Measurements from ENCODE around the gene GAGE12J.

GAGE12J gene

DNA sequence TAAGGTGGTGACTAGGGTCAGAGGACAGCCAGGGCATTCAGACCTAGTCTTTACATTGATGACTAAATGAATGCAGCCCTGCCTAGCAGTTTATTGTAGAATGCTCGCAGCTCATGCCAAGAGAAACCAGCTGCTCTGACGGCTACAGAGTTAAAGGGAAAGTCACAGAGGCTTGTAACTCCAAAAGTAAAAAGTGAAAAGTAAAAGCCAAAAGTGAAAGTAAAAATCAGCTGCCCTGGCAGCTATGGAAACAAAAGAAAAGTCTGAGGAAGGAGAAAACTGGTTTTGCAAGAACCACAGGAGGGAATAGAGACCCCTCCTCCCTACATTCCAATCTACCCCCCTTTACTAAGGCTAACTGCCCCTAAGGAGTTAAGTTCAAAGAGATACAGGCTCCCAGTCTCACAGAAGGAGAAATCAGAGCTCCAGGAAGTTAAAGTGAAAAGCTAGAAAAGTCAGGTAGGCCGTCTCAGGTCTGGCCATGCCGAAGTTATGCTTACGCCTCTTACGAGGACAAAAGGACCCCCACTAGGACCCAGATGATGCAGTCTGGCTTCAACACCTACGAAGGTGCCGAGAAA, 12.3 kb upstream of the GAGE12J start:
- no peak for TF ChIP-seq YY1 (IDR thresholded peaks at IDR 0.05; ENCODE audit: low read depth)
- no peak for TF ChIP-seq TEAD4 (IDR thresholded peaks at IDR 0.05)
- TF ChIP-seq TCF12 (IDR thresholded peaks at IDR 0.05; ENCODE audit: low read depth), result no peak
- no peak for TF ChIP-seq TAF1 (IDR thresholded peaks at IDR 0.05; ENCODE audit: low read depth)
- TF ChIP-seq, protein P1, sequence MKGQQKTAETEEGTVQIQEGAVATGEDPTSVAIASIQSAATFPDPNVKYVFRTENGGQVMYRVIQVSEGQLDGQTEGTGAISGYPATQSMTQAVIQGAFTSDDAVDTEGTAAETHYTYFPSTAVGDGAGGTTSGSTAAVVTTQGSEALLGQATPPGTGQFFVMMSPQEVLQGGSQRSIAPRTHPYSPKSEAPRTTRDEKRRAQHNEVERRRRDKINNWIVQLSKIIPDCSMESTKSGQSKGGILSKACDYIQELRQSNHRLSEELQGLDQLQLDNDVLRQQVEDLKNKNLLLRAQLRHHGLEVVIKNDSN (IDR thresholded peaks at IDR 0.05), result no peak

DNA sequence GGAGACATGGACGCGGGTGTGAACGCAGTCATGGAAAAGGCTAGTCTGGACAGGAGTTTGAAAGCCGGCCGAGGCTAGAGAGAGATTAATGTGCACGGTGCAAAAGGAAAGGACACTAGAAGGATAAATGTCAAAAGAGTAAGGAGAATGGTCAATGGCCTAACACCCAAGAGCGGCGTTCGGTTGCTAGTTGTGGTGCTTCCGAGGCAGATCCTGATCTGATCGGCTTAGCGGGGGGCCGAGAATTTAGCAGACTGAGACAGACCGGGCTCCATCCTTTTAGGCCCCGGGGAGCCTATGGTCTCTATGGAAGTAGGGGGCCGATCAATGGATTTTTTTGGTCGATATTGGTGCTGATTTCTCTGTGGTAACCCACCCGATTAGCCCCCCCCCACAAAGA, 11.5 kb upstream of the GAGE12J start:
- TF ChIP-seq TCF12 (IDR thresholded peaks at IDR 0.05; ENCODE audit: low read depth) (no peak), TEAD4 (IDR thresholded peaks at IDR 0.05) (no peak), CEBPB (IDR thresholded peaks at IDR 0.05) (no peak), TAF1 (IDR thresholded peaks at IDR 0.05; ENCODE audit: low read depth) (no peak), CREB1 (IDR thresholded peaks at IDR 0.05; ENCODE audit: low read depth) (no peak), ZBTB7A (IDR thresholded peaks at IDR 0.05; ENCODE audit: low read depth) (no peak), RAD21 (IDR thresholded peaks at IDR 0.05; ENCODE audit: low read depth) (no peak), NFIC (IDR thresholded peaks at IDR 0.05) (no peak), FOXM1 (IDR thresholded peaks at IDR 0.05; ENCODE audit: borderline replicate concordance, low read depth) (no peak), YY1 (IDR thresholded peaks at IDR 0.05; ENCODE audit: low read depth) (no peak)
- TF ChIP-seq, protein P1 (IDR thresholded peaks at IDR 0.05), result no peak
- TF ChIP-seq, protein P2, sequence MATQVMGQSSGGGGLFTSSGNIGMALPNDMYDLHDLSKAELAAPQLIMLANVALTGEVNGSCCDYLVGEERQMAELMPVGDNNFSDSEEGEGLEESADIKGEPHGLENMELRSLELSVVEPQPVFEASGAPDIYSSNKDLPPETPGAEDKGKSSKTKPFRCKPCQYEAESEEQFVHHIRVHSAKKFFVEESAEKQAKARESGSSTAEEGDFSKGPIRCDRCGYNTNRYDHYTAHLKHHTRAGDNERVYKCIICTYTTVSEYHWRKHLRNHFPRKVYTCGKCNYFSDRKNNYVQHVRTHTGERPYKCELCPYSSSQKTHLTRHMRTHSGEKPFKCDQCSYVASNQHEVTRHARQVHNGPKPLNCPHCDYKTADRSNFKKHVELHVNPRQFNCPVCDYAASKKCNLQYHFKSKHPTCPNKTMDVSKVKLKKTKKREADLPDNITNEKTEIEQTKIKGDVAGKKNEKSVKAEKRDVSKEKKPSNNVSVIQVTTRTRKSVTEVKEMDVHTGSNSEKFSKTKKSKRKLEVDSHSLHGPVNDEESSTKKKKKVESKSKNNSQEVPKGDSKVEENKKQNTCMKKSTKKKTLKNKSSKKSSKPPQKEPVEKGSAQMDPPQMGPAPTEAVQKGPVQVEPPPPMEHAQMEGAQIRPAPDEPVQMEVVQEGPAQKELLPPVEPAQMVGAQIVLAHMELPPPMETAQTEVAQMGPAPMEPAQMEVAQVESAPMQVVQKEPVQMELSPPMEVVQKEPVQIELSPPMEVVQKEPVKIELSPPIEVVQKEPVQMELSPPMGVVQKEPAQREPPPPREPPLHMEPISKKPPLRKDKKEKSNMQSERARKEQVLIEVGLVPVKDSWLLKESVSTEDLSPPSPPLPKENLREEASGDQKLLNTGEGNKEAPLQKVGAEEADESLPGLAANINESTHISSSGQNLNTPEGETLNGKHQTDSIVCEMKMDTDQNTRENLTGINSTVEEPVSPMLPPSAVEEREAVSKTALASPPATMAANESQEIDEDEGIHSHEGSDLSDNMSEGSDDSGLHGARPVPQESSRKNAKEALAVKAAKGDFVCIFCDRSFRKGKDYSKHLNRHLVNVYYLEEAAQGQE (IDR thresholded peaks at IDR 0.05; ENCODE audit: low read depth), result no peak
- TF ChIP-seq, protein P3, sequence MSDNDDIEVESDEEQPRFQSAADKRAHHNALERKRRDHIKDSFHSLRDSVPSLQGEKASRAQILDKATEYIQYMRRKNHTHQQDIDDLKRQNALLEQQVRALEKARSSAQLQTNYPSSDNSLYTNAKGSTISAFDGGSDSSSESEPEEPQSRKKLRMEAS (IDR thresholded peaks at IDR 0.05), result no peak

GRCh38 chrX:49312176-49312575, 9.7 kb upstream of the GAGE12J start:
- TF ChIP-seq FOXM1 (IDR thresholded peaks at IDR 0.05; ENCODE audit: borderline replicate concordance, low read depth) (no peak), CEBPB (IDR thresholded peaks at IDR 0.05) (no peak), NFIC (IDR thresholded peaks at IDR 0.05) (no peak), CREB1 (IDR thresholded peaks at IDR 0.05; ENCODE audit: low read depth) (no peak), EP300 (IDR thresholded peaks at IDR 0.05; ENCODE audit: borderline replicate concordance) (no peak), TCF12 (IDR thresholded peaks at IDR 0.05; ENCODE audit: low read depth) (no peak), ZBTB7A (IDR thresholded peaks at IDR 0.05; ENCODE audit: low read depth) (no peak), RAD21 (IDR thresholded peaks at IDR 0.05; ENCODE audit: low read depth) (no peak), EGR1 (IDR thresholded peaks at IDR 0.05) (no peak), TAF1 (IDR thresholded peaks at IDR 0.05; ENCODE audit: low read depth) (no peak)
- TF ChIP-seq, protein P2 (IDR thresholded peaks at IDR 0.05; ENCODE audit: low read depth), result no peak
- TF ChIP-seq, protein P3 (IDR thresholded peaks at IDR 0.05), result no peak

- TF ChIP-seq, protein P1 (IDR thresholded peaks at IDR 0.05), result no peak
- TF ChIP-seq, protein P3 (IDR thresholded peaks at IDR 0.05), result no peak
- TF ChIP-seq CREB1 (IDR thresholded peaks at IDR 0.05; ENCODE audit: low read depth), result no peak
- TF ChIP-seq YY1 (IDR thresholded peaks at IDR 0.05; ENCODE audit: low read depth), result no peak
- TF ChIP-seq TAF1 (IDR thresholded peaks at IDR 0.05; ENCODE audit: low read depth), result no peak
- no peak for TF ChIP-seq TEAD4 (IDR thresholded peaks at IDR 0.05)
- TF ChIP-seq FOXM1 (IDR thresholded peaks at IDR 0.05; ENCODE audit: borderline replicate concordance, low read depth), result no peak
- TF ChIP-seq RAD21 (IDR thresholded peaks at IDR 0.05; ENCODE audit: low read depth), result no peak
- TF ChIP-seq TCF12 (IDR thresholded peaks at IDR 0.05; ENCODE audit: low read depth), result no peak
- TF ChIP-seq, protein P2 (IDR thresholded peaks at IDR 0.05; ENCODE audit: low read depth), result no peak
- TF ChIP-seq NFIC (IDR thresholded peaks at IDR 0.05), result no peak
- TF ChIP-seq EP300 (IDR thresholded peaks at IDR 0.05; ENCODE audit: borderline replicate concordance), result no peak
- TF ChIP-seq EGR1 (IDR thresholded peaks at IDR 0.05), result no peak
- no peak for TF ChIP-seq ZBTB7A (IDR thresholded peaks at IDR 0.05; ENCODE audit: low read depth)
- no peak for TF ChIP-seq CEBPB (IDR thresholded peaks at IDR 0.05)
Observed at GRCh38 chrX:49316085-49316484, 5.8 kb upstream of the GAGE12J start.

All from Ishikawa (cell line).